C4-2B (cell line): ENCODE data around the gene PPP1CA.

Source experiments
- ZFX ChIP-seq: fragments of 450-650 bp; IDR thresholded peaks from 2 replicates; pipeline ENCODE4 v1.6.1; 2017
- TF ChIP-seq, protein P1 (sequence below): fragments of 450-650 bp; conservative IDR thresholded peaks from 2 replicates; pipeline ENCODE4 v1.5.1; 2017; ENCODE audit warnings: mild to moderate bottlenecking

DNA sequence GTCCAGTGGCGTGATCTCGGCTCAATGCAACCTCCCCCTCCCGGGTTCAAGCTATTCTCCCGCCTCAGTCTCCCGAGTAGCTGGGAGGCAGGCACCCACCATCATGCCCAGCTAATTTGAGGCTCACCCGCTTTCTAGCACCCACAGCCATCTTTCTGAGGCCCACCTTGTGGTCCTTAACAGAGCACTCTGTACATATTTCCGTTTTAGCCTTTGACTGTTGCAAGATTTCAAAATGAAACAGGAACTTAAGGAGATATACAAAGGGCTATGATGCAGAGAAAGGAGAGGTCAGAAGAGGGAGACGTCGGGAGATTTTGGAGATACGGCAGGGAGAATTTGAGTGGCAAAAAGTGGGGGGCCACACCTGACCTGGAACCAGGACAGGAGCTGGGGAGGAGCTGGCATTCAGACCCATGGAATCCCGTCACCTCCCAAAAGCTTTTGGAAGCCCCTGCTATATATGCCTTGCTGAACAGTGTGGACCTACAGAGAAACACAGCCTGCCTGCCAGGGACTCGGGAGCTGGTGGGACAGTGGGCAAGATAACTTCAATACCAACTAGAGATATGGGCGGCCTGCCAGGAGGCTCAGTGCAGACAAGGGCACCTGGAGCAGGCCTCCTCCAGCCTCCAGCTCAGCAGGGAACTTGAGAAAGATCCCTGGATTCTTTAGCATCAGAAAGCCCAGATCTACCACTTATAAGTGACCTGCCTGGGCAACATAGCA, 20.2 kb downstream of the PPP1CA start:
- TF ChIP-seq, protein P1, sequence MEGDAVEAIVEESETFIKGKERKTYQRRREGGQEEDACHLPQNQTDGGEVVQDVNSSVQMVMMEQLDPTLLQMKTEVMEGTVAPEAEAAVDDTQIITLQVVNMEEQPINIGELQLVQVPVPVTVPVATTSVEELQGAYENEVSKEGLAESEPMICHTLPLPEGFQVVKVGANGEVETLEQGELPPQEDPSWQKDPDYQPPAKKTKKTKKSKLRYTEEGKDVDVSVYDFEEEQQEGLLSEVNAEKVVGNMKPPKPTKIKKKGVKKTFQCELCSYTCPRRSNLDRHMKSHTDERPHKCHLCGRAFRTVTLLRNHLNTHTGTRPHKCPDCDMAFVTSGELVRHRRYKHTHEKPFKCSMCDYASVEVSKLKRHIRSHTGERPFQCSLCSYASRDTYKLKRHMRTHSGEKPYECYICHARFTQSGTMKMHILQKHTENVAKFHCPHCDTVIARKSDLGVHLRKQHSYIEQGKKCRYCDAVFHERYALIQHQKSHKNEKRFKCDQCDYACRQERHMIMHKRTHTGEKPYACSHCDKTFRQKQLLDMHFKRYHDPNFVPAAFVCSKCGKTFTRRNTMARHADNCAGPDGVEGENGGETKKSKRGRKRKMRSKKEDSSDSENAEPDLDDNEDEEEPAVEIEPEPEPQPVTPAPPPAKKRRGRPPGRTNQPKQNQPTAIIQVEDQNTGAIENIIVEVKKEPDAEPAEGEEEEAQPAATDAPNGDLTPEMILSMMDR = no peak
- no peak for TF ChIP-seq ZFX
